Hepatocyte (in vitro differentiated cells): ENCODE results near the gene MICU1. TPM values are rescaled to one million over a fixed set of nuclear protein-coding genes. Genes with fewer than 3 reads are reported as not detected.

Experiments used
- DNase-seq: peaks from one replicate; pipeline ENCODE4 v3.0.0-alpha.2; 2016; ENCODE audit warnings: low spot score
- H2AFZ ChIP-seq: fragments of 200-600 bp; sonication (generic); 2 replicates; pipeline ENCODE4 v1.6.0; 2016; ENCODE audit warnings: antibody characterized with exemption, mild to moderate bottlenecking
- H3K27ac ChIP-seq: fragments of 200-600 bp; sonication (generic); 2 replicates; pipeline ENCODE4 v1.5.1; 2016; ENCODE audit warnings: mild to moderate bottlenecking
- H3K27me3 ChIP-seq: fragments of 200-600 bp; sonication (generic); 2 replicates; pipeline ENCODE4 v1.6.1; 2016
- H3K36me3 ChIP-seq: fragments of 200-600 bp; sonication (generic); replicated peaks from 2 replicates; pipeline ENCODE4 v1.5.1; 2016; ENCODE audit warnings: low read depth; ENCODE audit not compliant: insufficient read depth
- H3K4me1 ChIP-seq: fragments of 200-600 bp; sonication (generic); 2 replicates; pipeline ENCODE4 v1.5.1; 2016; ENCODE audit warnings: mild to moderate bottlenecking, moderate library complexity; ENCODE audit not compliant: insufficient read depth
- H3K4me2 ChIP-seq: fragments of 200-600 bp; sonication (generic); 2 replicates; pipeline ENCODE4 v1.6.0; 2016
- H3K4me3 ChIP-seq: fragments of 200-600 bp; sonication (generic); 2 replicates; pipeline ENCODE4 v1.5.1; 2016; ENCODE audit warnings: mild to moderate bottlenecking
- H3K79me2 ChIP-seq: fragments of 200-600 bp; sonication (generic); 2 replicates; pipeline ENCODE4 v1.6.0; 2017; ENCODE audit warnings: mild to moderate bottlenecking
- H3K9me2 ChIP-seq: fragments of 200-600 bp; sonication (generic); replicated peaks from 2 replicates; pipeline ENCODE4 v1.6.0; 2017; ENCODE audit warnings: mild to moderate bottlenecking; ENCODE audit not compliant: insufficient read depth
- H3K9me3 ChIP-seq: fragments of 200-600 bp; sonication (generic); 2 replicates; pipeline ENCODE4 v1.5.1; 2016; ENCODE audit warnings: low read depth, mild to moderate bottlenecking
- H4K20me1 ChIP-seq: fragments of 200-600 bp; sonication (generic); 2 replicates; pipeline ENCODE4 v1.6.0; 2016; ENCODE audit warnings: mild to moderate bottlenecking; ENCODE audit not compliant: insufficient read depth, poor library complexity, severe bottlenecking
- EZH2 ChIP-seq: fragments of 200-600 bp; sonication (generic); IDR thresholded peaks from 2 replicates; pipeline ENCODE4 v1.6.1; 2016; ENCODE audit warnings: antibody characterized with exemption, mild to moderate bottlenecking, borderline replicate concordance
- EZH2phosphoT487 ChIP-seq: fragments of 200-600 bp; sonication (generic); IDR thresholded peaks from one replicate; pipeline ENCODE4 v1.6.1; 2018; ENCODE audit warnings: antibody characterized with exemption, mild to moderate bottlenecking, low read depth, moderate library complexity; ENCODE audit not compliant: unreplicated experiment, severe bottlenecking
- WGBS: methylation state at CpG from one replicate; pipeline ENCODE4 v1.1.6; 2016; ENCODE audit warnings: low lambda C conversion rate; ENCODE audit errors: missing lambda C conversion rate; 5-methylcytosine and 5-hydroxymethylcytosine counted together
- polyA plus RNA-seq: library from polyadenylated mRNA; unstranded; fragments of >200 nt; fragmentation: Nextera tagmentation; extraction: Ambion mirVana; gene quantifications from 2 replicates; pipeline ENCODE4 v1.2.1, GENCODE V29; 2016
- total RNA-seq: library from RNA; depleted of rRNA; stranded (reverse); fragments of >200 nt; gene quantifications from 2 replicates; pipeline ENCODE4 v1.2.3, GENCODE V29; 2014
- TF ChIP-seq, protein P1 (sequence below): fragments of 200-600 bp; sonication (generic); IDR thresholded peaks from 2 replicates; pipeline ENCODE4 v1.5.1; 2016; ENCODE audit warnings: antibody characterized with exemption, mild to moderate bottlenecking; ENCODE audit not compliant: poor library complexity

MICU1 gene
- total and polyA plus RNA-seq, 2 experiments from 2014 or later, result 34.0 to 60.1 TPM

DNA sequence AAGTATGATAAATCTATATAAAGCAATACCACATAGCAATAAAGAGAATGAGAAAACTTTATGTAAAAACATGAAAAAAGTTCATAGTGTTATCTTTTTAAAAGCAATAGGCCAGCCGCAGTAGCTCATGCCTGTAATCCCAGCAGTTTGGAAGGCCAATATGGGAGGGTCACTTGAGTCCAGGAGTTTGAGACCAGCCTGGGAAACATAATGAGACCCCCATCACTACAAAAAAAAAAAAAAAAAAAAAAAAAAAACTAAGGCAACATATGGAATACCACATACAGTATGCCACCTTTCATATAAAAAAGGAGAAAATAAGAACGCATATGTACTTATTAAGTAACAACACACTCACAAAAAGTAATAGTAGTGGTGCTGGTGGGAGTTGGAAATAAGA is 52.8 kb downstream of the MICU1 start:
- no peak overlapping the region for H2AFZ ChIP-seq
- H3K9me2 ChIP-seq, result no peaks in the 10 kb centered on the region
- WGBS, result 100% methylated on average over 2 of the region's 2 CpGs
- peaks cover 24% of the 10 kb centered on the region for H3K79me2 ChIP-seq
- H4K20me1 ChIP-seq, result no peaks in the 10 kb centered on the region
- no peak for DNase-seq
- H3K9me3 ChIP-seq, result no peaks in the 10 kb centered on the region
- H3K27me3 ChIP-seq, result no peaks in the 10 kb centered on the region
- no peak overlapping the region for H3K27ac ChIP-seq
- no peaks in the 10 kb centered on the region for H3K36me3 ChIP-seq
- H3K4me2 ChIP-seq, result no peak overlapping the region
- no peak overlapping the region for H3K4me3 ChIP-seq
- no peaks in the 10 kb centered on the region for H3K4me1 ChIP-seq
- no peak for TF ChIP-seq EZH2

DNA sequence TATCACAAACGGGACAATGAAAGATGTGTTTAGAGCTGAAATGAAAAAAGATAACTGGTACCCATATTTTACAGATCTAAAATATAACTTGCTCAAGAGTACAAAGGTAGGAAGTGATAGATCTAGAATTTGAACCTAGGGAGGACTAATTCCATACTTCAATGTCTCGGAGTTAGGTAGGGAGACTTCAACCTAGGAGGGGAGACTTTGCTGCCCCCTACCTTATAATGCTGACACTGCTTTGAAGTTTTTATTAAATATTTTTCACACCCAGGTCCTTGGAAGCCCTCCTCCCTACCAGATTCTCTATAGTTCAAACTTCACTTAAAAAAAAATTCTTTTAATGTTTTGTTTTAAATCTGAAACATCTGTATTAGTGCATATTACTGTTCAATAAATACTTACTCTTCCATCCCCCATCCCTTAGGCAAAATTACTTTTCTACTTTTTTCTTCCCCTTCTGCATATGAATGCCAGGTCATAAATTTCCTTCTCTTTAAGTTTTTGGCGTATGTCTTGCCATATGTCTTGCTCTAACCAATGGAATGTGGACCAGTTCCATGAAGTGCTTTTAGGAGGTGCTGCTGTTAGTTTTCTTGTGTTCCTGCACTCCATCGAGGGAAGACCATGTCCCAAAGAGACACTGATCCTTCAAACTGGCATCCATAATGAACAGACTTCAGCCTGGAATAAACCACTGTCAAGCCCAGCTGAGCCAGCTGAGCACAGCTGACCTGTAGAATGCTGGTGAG is 57.8 kb downstream of the MICU1 start:
- no peaks in the 10 kb centered on the region for H4K20me1 ChIP-seq
- no peaks in the 10 kb centered on the region for H3K9me2 ChIP-seq
- H3K27me3 ChIP-seq, result no peaks in the 10 kb centered on the region
- no peak for TF ChIP-seq EZH2
- TF ChIP-seq, protein P1, sequence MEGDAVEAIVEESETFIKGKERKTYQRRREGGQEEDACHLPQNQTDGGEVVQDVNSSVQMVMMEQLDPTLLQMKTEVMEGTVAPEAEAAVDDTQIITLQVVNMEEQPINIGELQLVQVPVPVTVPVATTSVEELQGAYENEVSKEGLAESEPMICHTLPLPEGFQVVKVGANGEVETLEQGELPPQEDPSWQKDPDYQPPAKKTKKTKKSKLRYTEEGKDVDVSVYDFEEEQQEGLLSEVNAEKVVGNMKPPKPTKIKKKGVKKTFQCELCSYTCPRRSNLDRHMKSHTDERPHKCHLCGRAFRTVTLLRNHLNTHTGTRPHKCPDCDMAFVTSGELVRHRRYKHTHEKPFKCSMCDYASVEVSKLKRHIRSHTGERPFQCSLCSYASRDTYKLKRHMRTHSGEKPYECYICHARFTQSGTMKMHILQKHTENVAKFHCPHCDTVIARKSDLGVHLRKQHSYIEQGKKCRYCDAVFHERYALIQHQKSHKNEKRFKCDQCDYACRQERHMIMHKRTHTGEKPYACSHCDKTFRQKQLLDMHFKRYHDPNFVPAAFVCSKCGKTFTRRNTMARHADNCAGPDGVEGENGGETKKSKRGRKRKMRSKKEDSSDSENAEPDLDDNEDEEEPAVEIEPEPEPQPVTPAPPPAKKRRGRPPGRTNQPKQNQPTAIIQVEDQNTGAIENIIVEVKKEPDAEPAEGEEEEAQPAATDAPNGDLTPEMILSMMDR, result peak; percentile 34
- no peak overlapping the region for H3K4me3 ChIP-seq
- no peaks in the 10 kb centered on the region for H3K4me1 ChIP-seq
- H3K4me2 ChIP-seq, result no peak overlapping the region
- no peak for DNase-seq
- H3K36me3 ChIP-seq, result no peaks in the 10 kb centered on the region
- H3K9me3 ChIP-seq, result no peaks in the 10 kb centered on the region
- H2AFZ ChIP-seq, result no peak overlapping the region
- peaks cover 13% of the 10 kb centered on the region for H3K79me2 ChIP-seq
- no peak overlapping the region for H3K27ac ChIP-seq
- 64% methylated on average over 4 of the region's 4 CpGs for WGBS

DNA sequence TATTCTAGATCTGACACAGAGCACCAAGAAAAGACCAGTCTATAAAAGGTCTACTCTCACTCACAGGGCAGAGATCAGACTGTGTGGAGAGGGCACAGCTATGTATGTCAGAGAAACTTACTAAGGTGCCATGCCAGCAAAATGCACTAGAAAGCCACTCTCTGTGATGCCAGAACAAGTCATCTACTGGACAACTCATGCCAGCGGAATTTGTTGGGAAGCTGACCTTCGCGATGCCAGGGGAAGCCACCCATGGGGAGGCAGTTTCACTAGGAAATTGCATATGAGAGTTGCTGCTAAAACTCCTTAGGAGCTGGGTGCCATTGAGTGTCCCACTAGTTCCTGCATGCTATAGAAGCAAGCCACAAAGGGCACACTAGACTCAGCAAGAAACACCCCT is 58.5 kb downstream of the MICU1 start:
- Histone ChIP-seq H3K27ac (no peak overlapping the region), H3K4me1 (no peaks in the 10 kb centered on the region), H3K79me2 (peaks cover 9% of the 10 kb centered on the region), H3K9me3 (no peaks in the 10 kb centered on the region), H3K9me2 (no peaks in the 10 kb centered on the region), H4K20me1 (no peaks in the 10 kb centered on the region), H2AFZ (no peak overlapping the region), H3K4me2 (no peak overlapping the region), H3K36me3 (no peaks in the 10 kb centered on the region), H3K27me3 (no peaks in the 10 kb centered on the region), H3K4me3 (no peak overlapping the region)
- DNase-seq, result no peak
- 100% methylated on average over 3 of the region's 3 CpGs for WGBS
- TF ChIP-seq EZH2 (no peak), EZH2phosphoT487 (no peak)
- TF ChIP-seq, protein P1, result no peak

DNA sequence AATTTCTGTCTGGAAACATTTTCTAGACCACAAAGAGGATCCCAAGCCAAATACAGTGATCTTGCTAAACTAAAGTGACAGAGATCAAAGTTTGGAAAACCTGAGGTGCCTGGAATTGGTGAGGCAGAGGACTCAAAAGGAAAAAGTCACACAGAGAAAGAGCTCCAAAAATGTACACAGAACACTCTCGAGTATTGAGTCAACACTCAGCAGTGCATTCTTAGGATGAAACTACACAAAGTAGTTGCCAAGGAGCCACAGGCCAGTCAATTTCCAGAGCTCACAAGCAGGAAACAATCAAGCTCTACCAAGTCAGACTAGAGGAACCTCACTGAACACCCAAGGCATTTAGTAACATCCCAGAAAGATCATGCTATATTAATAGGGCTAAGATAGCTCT is 61.3 kb downstream of the MICU1 start:
- Histone ChIP-seq H3K36me3 (no peaks in the 10 kb centered on the region), H3K9me2 (no peaks in the 10 kb centered on the region), H3K27me3 (no peaks in the 10 kb centered on the region), H3K4me2 (no peak overlapping the region), H3K9me3 (no peaks in the 10 kb centered on the region), H3K27ac (no peak overlapping the region), H3K4me3 (no peak overlapping the region), H3K79me2 (no peaks in the 10 kb centered on the region), H4K20me1 (no peaks in the 10 kb centered on the region), H2AFZ (no peak overlapping the region), H3K4me1 (no peaks in the 10 kb centered on the region)
- TF ChIP-seq EZH2, result no peak
- TF ChIP-seq EZH2phosphoT487, result no peak
- TF ChIP-seq, protein P1, result no peak
- DNase-seq, result no peak
- WGBS, result 88% methylated on average over 1 of the region's 1 CpG
